HUES64 (cell line): ENCODE results near the gene LATS2.

ENCODE experiments used
- H3K27ac ChIP-seq: 2 replicates; pipeline ENCODE4 v1.7.0; 2013; ENCODE audit warnings: low read depth, low read length, inconsistent platforms
- H3K27me3 ChIP-seq: 2 replicates; pipeline ENCODE4 v1.6.1; 2013; ENCODE audit warnings: mild to moderate bottlenecking, low read length; ENCODE audit not compliant: insufficient read depth
- H3K36me3 ChIP-seq: 2 replicates; pipeline ENCODE4 v1.6.1; 2013; ENCODE audit warnings: mild to moderate bottlenecking, low read length; ENCODE audit not compliant: insufficient read depth
- H3K4me1 ChIP-seq: 2 replicates; pipeline ENCODE4 v1.6.1; 2013; ENCODE audit warnings: mild to moderate bottlenecking, low read length, moderate library complexity; ENCODE audit not compliant: insufficient read depth
- H3K4me3 ChIP-seq: 2 replicates; pipeline ENCODE4 v1.5.1; 2013; ENCODE audit warnings: mild to moderate bottlenecking, low read length, moderate library complexity
- H3K9ac ChIP-seq: 2 replicates; pipeline ENCODE4 v1.6.1; 2013; ENCODE audit warnings: mild to moderate bottlenecking, low read depth, low read length
- H3K9me3 ChIP-seq: 2 replicates; pipeline ENCODE4 v1.6.1; 2013; ENCODE audit warnings: low read depth, low read length; ENCODE audit not compliant: insufficient read depth
- WGBS: fragments of 150-250, 120-280 bp; methylation state at CpG from one replicate; pipeline ENCODE4 v1.1.7; 2013; ENCODE audit warnings: missing lambda C conversion rate; 5-methylcytosine and 5-hydroxymethylcytosine counted together

The LATS2 gene

DNA sequence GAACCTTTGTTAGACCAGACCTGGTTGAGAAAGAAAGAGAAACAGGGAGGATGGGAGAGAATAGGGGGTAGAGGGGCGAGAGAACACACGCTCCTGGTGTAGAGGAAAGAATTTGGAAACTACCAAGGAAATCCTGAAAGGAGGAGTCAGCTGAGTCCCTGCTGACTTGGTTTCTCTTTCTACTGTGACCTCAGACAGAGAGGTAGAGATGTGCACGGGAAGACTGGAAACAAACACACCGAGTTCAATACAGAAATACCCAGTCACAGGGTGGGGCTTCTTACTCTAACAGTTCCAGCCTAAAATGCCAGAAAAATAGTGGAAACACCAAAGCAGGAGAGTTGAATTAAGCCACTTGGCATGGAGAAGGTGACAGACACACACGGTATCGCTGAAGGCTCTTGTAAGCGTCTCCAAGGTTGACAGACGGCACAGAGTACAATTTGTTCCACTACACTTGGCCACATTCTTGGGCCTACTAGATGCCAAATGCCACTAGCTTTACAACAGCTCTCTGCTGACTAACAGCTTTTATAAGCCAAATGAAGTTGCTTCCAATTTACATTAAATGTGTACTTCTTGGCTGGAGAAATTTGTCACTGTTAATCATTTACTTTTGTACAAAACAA lies 28.1 kb downstream of the LATS2 start:
- WGBS: 79% methylated on average over 8 of the region's 8 CpGs
- H3K27ac ChIP-seq: no peak overlapping the region
- no peaks in the 10 kb centered on the region for H3K27me3 ChIP-seq
- no peak overlapping the region for H3K4me3 ChIP-seq
- peaks cover 15% of the 10 kb centered on the region for H3K4me1 ChIP-seq
- 0 out of 2 replicates have a peak, but pooled peaks cover 6% of the 10 kb centered on the region for H3K36me3 ChIP-seq
- H3K9me3 ChIP-seq: no peaks in the 10 kb centered on the region
- no peak overlapping the region for H3K9ac ChIP-seq

DNA sequence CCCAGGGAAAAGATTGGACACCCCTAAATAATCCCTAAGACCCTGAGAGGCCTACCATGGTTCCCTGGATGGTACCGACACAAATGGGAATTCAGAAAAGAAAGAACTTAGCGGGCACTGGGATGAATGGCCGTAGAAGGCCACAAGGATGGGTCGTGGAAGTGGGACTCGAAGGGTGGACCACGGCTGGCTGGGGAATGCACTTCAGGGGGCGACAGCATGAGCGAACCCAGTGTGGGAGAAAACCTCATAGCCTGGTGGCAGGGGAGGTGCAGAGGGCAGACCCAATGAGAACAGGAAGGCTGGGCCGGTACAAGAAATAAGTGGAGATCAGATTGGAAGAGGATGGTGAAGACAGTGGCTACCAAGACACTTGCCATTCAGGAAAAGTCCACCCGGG lies 28.7 kb downstream of the LATS2 start:
- no peak overlapping the region for H3K27ac ChIP-seq
- H3K9ac ChIP-seq: no peak overlapping the region
- H3K4me3 ChIP-seq: no peak overlapping the region
- H3K36me3 ChIP-seq: 0 out of 2 replicates have a peak, but pooled peaks cover 6% of the 10 kb centered on the region
- WGBS: 94% methylated on average over 10 of the region's 10 CpGs
- no peaks in the 10 kb centered on the region for H3K9me3 ChIP-seq
- H3K27me3 ChIP-seq: no peaks in the 10 kb centered on the region
- peaks cover 15% of the 10 kb centered on the region for H3K4me1 ChIP-seq

DNA sequence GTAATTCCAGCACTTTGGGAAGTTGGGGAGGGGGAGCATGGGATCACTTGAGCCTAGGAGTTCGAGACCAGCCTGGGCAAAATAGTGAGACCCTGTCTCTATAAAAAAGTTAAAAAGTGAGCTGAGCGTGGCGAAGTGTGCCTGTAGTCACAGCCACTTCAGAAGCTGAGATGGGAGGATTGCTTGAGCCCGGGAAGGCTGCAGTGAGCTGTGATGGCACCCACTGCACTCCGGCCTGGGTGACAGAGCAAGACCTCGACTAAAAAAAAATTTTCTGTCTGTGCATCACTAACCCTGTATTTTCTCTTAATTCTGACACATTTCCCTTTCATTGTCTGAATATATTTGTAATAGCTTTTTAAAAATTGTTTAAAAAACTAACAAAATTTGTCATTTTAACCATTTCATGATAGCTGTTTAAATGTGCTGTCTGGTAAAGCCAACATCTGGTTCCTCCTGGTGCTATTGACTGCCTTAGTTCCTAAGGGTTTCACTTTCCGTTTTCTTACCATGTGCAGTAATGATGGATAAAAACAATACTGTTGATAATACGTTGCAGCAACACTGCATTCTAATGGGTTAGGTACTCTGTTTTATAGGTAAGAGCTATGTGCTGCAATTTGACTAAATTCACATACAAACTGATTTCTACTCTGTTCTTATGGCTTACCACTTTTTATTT lies 29.7 kb downstream of the LATS2 start:
- no peak overlapping the region for H3K9ac ChIP-seq
- 94% methylated on average over 8 of the region's 8 CpGs for WGBS
- 0 out of 2 replicates have a peak, but pooled peaks cover 9% of the 10 kb centered on the region for H3K36me3 ChIP-seq
- no peaks in the 10 kb centered on the region for H3K9me3 ChIP-seq
- H3K4me1 ChIP-seq: peaks cover 15% of the 10 kb centered on the region
- no peak overlapping the region for H3K27ac ChIP-seq
- H3K27me3 ChIP-seq: no peaks in the 10 kb centered on the region
- H3K4me3 ChIP-seq: no peak overlapping the region

DNA sequence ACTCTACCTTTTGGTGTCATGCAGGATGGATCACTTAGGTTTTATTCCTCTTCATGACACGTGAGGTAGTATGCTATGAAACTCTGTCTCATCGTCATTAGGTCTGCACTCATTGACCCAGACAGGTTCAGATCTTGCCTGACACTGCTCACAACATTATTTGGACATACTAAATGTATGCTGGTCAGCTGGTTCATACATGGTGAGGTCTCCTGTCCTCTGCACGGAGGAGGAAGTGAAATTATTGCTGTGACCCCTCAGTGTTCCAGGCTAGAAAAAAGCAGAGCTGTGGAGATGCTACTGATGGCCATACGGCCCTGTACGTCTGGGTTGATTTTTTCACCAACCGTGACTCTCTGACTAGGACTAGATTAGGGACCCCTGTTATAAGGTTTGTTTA lies 35.8 kb downstream of the LATS2 start:
- no peak overlapping the region for H3K4me3 ChIP-seq
- H3K9me3 ChIP-seq: no peaks in the 10 kb centered on the region
- H3K36me3 ChIP-seq: 0 out of 2 replicates have a peak, but pooled peaks cover 9% of the 10 kb centered on the region
- no peaks in the 10 kb centered on the region for H3K4me1 ChIP-seq
- H3K27me3 ChIP-seq: no peaks in the 10 kb centered on the region
- H3K9ac ChIP-seq: no peak overlapping the region
- H3K27ac ChIP-seq: no peak overlapping the region
- 87% methylated on average over 6 of the region's 6 CpGs for WGBS

DNA sequence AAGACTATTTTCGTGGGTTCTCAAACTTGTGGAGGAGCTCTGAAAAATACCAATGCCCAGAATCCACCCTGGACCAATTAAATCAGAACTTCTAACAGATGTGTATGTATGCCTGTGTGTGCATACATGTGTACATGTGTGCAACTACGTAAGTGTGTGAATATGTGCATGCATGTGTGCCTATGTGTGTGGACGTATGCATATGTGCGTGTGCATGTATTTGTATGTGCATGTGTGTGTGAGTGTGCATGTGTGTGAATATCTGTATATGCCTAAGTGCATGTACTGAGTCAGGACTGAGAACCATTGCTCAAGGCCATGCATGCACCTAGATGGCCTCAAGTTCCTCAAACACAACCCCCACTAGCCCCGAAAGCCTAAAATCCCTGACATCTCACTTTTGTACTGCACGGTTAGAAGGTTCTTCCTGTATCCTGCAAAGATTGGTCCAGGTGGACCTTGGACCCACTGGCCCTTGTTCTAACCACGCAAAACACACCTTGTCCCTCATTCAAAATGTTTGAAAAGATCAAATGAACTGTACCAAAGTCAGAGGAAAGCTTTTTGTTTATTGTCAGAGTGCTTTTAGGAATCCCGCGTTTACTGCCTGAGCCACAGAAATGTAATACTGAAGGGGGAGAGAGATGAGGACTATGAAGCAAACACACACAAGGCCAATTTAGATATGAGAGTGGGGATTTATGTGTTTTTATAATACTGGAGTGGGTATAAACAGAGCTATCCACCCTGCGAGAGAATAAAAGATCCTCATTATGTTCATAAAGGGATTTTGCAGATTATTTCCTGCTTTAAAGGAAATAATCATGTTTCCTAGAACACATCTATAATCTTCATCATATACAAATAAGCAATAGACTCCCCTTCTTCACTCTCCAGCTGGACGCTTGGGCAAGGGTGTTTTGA lies 39.1 kb downstream of the LATS2 start:
- Histone ChIP-seq H3K27ac (no peak overlapping the region), H3K36me3 (0 out of 2 replicates have a peak, but pooled peaks cover 3% of the 10 kb centered on the region), H3K9ac (no peak overlapping the region), H3K27me3 (no peaks in the 10 kb centered on the region), H3K4me3 (no peak overlapping the region), H3K4me1 (peaks cover 6% of the 10 kb centered on the region; the same call in 1 of the 2 replicates), H3K9me3 (no peaks in the 10 kb centered on the region)
- WGBS: 93% methylated on average over 11 of the region's 11 CpGs

DNA sequence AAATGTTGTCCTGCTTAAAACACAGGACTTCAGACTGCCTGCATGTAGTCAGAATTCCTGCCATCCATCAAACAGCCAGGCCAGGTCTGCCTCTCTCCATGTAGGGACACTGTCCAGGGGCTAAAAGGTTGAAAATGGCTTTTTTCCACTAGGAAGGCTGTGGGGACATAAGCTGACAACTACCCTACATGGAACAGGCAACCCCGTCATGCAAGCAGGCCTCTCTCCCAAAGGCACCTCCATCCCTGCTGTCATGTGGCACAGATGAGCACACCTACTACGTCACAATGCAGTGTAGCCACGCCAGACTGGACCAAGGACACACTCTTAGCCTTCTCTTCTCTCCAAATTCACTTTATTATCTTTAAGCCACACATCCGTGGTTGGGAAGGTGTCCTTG lies 40.8 kb downstream of the LATS2 start:
- Histone ChIP-seq H3K4me3 (no peak overlapping the region), H3K9me3 (no peaks in the 10 kb centered on the region), H3K27ac (no peak overlapping the region), H3K36me3 (no peaks in the 10 kb centered on the region), H3K27me3 (no peaks in the 10 kb centered on the region), H3K9ac (no peak overlapping the region), H3K4me1 (peaks cover 6% of the 10 kb centered on the region; the same call in 1 of the 2 replicates)
- 93% methylated on average over 4 of the region's 4 CpGs for WGBS

DNA sequence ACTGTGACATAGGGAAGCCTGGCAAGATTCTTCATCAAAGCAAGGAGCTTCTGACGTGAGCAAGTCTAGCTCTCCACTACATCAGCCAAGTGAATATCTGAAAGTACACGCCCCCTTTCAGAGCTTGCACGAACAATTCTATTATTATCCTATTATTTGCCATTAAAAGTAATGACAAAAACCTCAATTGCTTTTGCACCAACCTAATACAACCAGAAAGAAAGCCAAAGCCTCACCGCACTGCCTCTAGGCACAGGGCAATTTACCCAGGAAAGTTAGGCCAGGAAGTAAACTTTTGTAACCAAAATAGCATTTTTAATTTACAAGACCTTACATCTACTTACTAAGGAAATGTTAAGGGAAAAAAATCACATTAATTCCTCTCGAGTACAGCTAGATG lies 41.2 kb downstream of the LATS2 start:
- no peak overlapping the region for H3K4me3 ChIP-seq
- H3K4me1 ChIP-seq: peaks cover 6% of the 10 kb centered on the region; the same call in 1 of the 2 replicates
- 73% methylated on average over 5 of the region's 5 CpGs for WGBS
- no peaks in the 10 kb centered on the region for H3K9me3 ChIP-seq
- H3K27ac ChIP-seq: no peak overlapping the region
- H3K27me3 ChIP-seq: no peaks in the 10 kb centered on the region
- H3K9ac ChIP-seq: no peak overlapping the region
- H3K36me3 ChIP-seq: no peaks in the 10 kb centered on the region

DNA sequence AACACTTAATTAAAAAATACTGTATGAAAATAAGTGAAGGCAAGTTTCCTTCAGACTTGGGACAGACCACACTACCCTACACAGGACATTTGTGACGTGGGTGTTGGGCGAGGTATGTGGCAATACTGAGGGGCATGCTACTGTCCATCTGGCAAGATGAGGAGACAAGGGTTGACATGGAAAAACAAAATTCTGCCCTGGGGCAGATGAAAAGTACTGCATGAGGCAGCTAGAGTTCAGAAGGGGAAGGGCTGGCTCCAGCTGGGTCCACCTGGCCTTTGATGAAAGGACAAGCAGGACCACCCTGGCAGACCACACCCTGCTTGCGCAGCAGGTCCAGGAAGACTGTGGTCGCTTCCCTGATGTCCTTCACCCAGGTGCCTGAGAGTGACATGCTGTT lies 43.2 kb downstream of the LATS2 start:
- H3K4me3 ChIP-seq: no peak overlapping the region
- H3K4me1 ChIP-seq: peaks cover 6% of the 10 kb centered on the region; the same call in 1 of the 2 replicates
- no peaks in the 10 kb centered on the region for H3K36me3 ChIP-seq
- H3K27me3 ChIP-seq: no peaks in the 10 kb centered on the region
- H3K27ac ChIP-seq: no peak overlapping the region
- H3K9me3 ChIP-seq: no peaks in the 10 kb centered on the region
- H3K9ac ChIP-seq: no peak overlapping the region
- WGBS: 95% methylated on average over 4 of the region's 4 CpGs

DNA sequence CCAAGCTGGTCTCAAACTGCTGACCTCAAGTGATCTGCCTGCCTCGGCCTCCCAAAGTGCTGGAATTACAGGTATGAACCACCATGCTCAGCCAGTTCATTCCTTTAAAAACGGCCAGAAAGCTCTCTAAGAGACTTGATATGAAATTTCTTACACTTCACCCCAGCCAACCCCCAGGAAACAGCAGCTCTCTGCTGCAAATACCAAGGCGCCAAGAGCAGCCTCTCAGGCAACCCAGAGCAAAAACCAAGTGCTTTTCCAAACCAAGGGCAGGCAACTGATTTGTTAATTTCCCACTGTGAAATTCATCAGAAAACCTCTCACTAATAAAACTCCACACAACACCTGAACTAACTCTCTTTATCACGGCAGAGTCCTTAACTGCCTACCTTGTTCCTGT lies 44.9 kb downstream of the LATS2 start:
- Histone ChIP-seq H3K36me3 (no peaks in the 10 kb centered on the region; the same call in 1 of the 2 replicates), H3K27me3 (no peaks in the 10 kb centered on the region), H3K9ac (no peak overlapping the region), H3K9me3 (no peaks in the 10 kb centered on the region), H3K4me1 (peaks cover 6% of the 10 kb centered on the region; the same call in 1 of the 2 replicates), H3K27ac (no peak overlapping the region), H3K4me3 (no peak overlapping the region)
- WGBS: 89% methylated on average over 4 of the region's 4 CpGs

DNA sequence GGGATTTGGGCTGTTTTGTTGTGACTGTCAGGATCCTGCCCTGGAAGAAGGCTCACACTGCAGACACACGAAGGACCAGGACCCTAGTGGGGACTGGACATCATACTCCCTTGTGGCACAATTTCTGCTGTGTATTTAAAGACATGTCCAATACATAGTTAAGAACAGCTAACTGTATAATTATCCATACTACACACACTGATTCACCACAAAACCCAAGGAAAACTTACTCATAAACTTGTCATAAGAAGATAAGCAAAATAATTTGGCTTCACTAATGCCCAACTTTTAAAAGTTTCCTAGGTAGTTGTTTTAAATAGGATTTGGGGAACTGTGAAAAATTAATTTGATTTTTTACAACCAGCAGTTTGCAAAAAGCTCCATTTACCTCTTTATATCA lies 46.1 kb downstream of the LATS2 start:
- Histone ChIP-seq H3K27me3 (no peaks in the 10 kb centered on the region), H3K36me3 (no peaks in the 10 kb centered on the region; the same call in 1 of the 2 replicates), H3K4me1 (peaks cover 5% of the 10 kb centered on the region; the same call in 1 of the 2 replicates), H3K9ac (no peak overlapping the region), H3K4me3 (no peak overlapping the region), H3K27ac (no peak overlapping the region), H3K9me3 (no peaks in the 10 kb centered on the region)
- 94% methylated on average over 1 of the region's 1 CpG for WGBS
